Measurements from ENCODE around the gene OR10H3. TPM values are rescaled to one million over a fixed set of nuclear protein-coding genes. Genes with fewer than 3 reads are reported as not detected.
"Not testable (repeated sequence)": the region's sequence is repeated elsewhere in the genome, so short reads cannot be mapped to it uniquely, and the experiment has no call there.

Gene OR10H3
- total and polyA plus RNA-seq, 3 experiments from 2014 or later = not detected

DNA sequence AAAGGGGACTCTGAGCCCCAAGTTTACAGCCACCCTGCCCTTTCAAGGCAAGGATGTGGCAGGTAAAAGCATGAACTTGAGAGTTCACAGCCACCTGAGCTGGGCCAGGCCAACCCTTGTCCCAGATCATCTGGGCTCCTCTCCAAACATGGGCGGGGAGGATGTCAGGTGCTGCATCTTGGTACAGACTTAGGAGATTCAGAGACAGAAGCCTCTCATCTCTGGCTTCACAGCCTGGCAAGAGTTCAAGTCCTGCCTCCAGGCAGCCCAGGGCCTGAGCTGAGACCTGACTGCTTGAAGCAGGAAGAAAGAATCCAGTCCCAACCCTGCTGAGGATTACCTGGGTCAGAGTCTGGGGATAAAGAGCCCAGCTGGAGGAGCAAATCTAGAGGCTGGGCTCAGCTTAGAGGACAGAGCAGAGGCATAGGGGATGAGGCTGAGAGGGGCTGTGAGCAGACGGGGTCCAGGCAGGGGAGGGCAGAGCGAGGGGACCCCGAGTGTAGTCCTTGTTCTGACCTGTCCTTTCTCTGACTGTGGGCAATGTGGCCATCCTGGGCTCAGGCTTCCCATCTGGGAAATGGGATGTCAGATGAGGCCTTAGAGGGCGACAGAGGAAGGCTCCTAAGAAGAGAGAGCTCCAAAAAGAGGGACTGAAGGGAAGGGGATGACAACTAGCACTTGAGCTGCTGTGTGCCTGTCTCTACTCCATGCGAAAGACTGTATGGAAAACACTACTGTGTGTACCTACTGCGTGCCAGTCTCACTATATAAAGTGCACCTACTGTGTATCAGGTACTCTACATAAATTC lies 43.0 kb downstream of the OR10H3 start:
- no peaks in the 10 kb centered on the region for H3K4me1 ChIP-seq (ENCODE audit: insufficient read depth, low read length)
- peaks cover 0 to 7% (median 2%) of the 10 kb centered on the region in 3 donors for H3K4me1 Mint-ChIP-seq
- POLR2A ChIA-PET = no interaction called here
- H3K4me3 Mint-ChIP-seq = no peak overlapping the region
- H3K9me3 Mint-ChIP-seq = no peaks in the 10 kb centered on the region
- H3K27ac ChIP-seq (ENCODE audit: low read depth, low read length) = no peak overlapping the region
- no peaks in the 10 kb centered on the region for H3K9me3 ChIP-seq (ENCODE audit: low read length)
- H3K36me3 Mint-ChIP-seq = no peaks in the 10 kb centered on the region
- CTCF ChIA-PET = no interaction called here
- DNase-seq = no peak
- peaks cover under 1% of the 10 kb centered on the region for H3K27me3 ChIP-seq (ENCODE audit: insufficient read depth, low read length, poor library complexity, severe bottlenecking)
- H3K36me3 ChIP-seq (ENCODE audit: insufficient read depth, low read length) = no peaks in the 10 kb centered on the region
- peak overlapping the region in 5 of 8 donors; percentile 2 to 79 (median 56) for H3K27ac Mint-ChIP-seq
- H3K4me3 ChIP-seq (ENCODE audit: low read length) = no peak overlapping the region
- peaks cover 6 to 12% of the 10 kb centered on the region in 2 donors for H3K27me3 Mint-ChIP-seq

DNA sequence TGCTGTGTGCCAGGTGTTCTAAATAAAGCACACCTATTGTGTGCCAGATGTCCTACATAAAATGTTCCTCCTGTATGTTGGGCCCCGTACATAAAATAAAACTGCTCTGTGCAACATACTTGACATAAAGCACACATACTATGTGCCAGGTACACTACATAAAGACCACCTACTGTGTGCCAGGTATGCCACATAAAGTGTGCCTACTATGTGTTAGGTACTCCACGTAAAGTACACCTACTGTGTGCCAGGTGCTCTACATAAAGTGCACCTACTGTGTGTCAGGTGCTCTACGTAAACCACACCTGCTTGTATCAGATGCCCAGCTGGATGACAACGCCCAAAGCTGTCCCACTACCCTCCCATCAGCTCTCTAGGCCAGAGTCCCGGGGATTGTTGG lies 43.9 kb downstream of the OR10H3 start:
- Histone ChIP-seq H3K4me3 (ENCODE audit: low read length) (no peak overlapping the region), H3K27me3 (ENCODE audit: insufficient read depth, low read length, poor library complexity, severe bottlenecking) (no peaks in the 10 kb centered on the region), H3K27ac (ENCODE audit: low read depth, low read length) (no peak overlapping the region), H3K4me1 (ENCODE audit: insufficient read depth, low read length) (no peaks in the 10 kb centered on the region), H3K9me3 (ENCODE audit: low read length) (no peaks in the 10 kb centered on the region), H3K36me3 (ENCODE audit: insufficient read depth, low read length) (no peaks in the 10 kb centered on the region)
- no peaks in the 10 kb centered on the region for H3K9me3 Mint-ChIP-seq
- no peak overlapping the region for H3K4me3 Mint-ChIP-seq
- ChIA-PET CTCF (no interaction called here), POLR2A (no interaction called here)
- H3K4me1 Mint-ChIP-seq = peaks cover 0 to 7% (median 2%) of the 10 kb centered on the region in 3 donors
- H3K27me3 Mint-ChIP-seq = peaks cover 3 to 7% of the 10 kb centered on the region in 2 donors
- H3K27ac Mint-ChIP-seq = no peak overlapping the region
- no peaks in the 10 kb centered on the region for H3K36me3 Mint-ChIP-seq
- DNase-seq = no peak

DNA sequence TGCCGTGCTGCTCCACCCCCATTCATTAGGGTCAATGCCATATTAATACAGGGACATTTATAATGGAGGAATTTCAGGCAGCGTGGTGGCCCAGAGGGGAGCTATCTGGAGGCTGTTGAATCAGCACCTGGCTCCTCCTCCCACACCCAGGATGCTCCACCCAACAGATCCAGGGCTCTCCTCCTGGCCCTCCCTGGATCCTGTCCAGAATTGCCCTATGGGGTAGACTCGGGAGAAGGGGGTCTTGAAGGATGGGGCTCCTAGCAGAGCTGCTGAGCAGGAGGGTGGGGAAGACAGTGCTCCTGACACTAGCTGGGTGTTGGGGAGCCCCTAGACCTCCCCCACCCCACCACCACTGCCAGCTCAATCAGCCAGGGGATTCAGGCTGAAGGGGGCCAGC lies 44.4 kb downstream of the OR10H3 start:
- Histone ChIP-seq H3K36me3 (ENCODE audit: insufficient read depth, low read length) (no peaks in the 10 kb centered on the region), H3K27me3 (ENCODE audit: insufficient read depth, low read length, poor library complexity, severe bottlenecking) (no peaks in the 10 kb centered on the region), H3K27ac (ENCODE audit: low read depth, low read length) (no peak overlapping the region), H3K4me3 (ENCODE audit: low read length) (no peak overlapping the region), H3K4me1 (ENCODE audit: insufficient read depth, low read length) (no peaks in the 10 kb centered on the region), H3K9me3 (ENCODE audit: low read length) (no peaks in the 10 kb centered on the region)
- ChIA-PET POLR2A (no interaction called here), CTCF (no interaction called here)
- H3K27ac Mint-ChIP-seq = peak overlapping the region in 2 of 8 donors; percentile 44 to 58
- H3K27me3 Mint-ChIP-seq = peaks cover 4 to 7% of the 10 kb centered on the region in 2 donors
- no peaks in the 10 kb centered on the region for H3K9me3 Mint-ChIP-seq
- no peaks in the 10 kb centered on the region for H3K36me3 Mint-ChIP-seq
- no peak for DNase-seq
- no peak overlapping the region for H3K4me3 Mint-ChIP-seq
- peaks cover 0 to 7% (median 2%) of the 10 kb centered on the region in 3 donors for H3K4me1 Mint-ChIP-seq

DNA sequence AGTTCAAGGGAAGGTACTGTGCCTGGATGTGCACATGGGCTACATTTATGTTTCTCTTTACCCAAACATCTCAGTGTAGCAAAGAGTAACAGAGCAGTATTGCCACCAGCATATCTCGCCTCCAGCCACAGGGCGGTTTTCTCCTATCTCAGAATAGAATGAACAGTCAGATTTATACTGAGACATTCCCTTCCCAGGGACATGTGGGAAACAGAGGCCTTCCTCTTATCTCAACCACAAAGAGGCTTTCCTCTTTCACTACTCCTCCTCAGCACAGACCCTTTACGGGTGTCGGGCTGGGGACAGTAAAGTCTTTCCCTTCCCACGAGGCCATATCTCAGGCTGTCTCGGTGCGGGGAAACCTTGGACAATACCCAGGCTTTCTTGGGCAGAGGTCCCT lies 45.1 kb downstream of the OR10H3 start:
- H3K36me3 Mint-ChIP-seq; H3K27ac Mint-ChIP-seq; POLR2A ChIA-PET; DNase-seq; H3K4me3 ChIP-seq (ENCODE audit: low read length); H3K27me3 ChIP-seq (ENCODE audit: insufficient read depth, low read length, poor library complexity, severe bottlenecking); H3K27ac ChIP-seq (ENCODE audit: low read depth, low read length); H3K4me1 ChIP-seq (ENCODE audit: insufficient read depth, low read length); H3K9me3 ChIP-seq (ENCODE audit: low read length); H3K4me1 Mint-ChIP-seq; H3K4me3 Mint-ChIP-seq; H3K36me3 ChIP-seq (ENCODE audit: insufficient read depth, low read length); CTCF ChIA-PET; H3K9me3 Mint-ChIP-seq: not testable (repeated sequence)
- H3K27me3 Mint-ChIP-seq = peaks cover 8 to 13% of the 10 kb centered on the region in 2 donors

DNA sequence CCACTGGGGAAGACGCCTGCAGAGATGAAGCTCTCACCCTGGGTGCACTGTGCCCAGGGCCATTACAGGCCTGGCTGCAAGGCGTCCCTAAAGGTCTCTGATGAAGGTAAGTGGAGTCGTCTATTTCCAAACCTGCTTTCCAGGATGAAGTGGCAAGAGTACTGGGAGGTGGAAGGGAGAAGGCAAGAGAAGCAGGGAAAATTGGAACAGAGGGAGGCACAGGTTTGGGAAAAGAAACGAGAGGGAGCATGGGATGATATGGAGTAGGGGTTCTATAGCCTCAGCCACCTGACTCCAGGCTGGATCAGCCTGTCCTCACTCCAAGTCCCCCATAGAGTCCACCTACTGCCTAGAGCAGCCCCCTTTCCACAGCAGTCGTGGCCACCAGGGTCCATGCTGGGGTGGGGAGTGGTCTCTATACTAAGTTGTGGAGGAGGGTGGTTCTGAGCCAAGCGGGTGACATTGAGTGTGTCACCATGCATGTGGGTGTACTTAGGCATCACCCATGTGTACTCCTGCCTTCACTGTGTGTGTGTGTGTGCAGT lies 49.9 kb downstream of the OR10H3 start, which contains the start of gene OR10H5:
Gene OR10H5, plus strand, starts transcription at position 51 of the 545 bp plus-strand sequence. CDS start 6,388 bp downstream, outside the sequence.
- ChIA-PET POLR2A (no interaction called here), CTCF (no interaction called here)
- no peaks in the 10 kb centered on the region for H3K4me1 ChIP-seq (ENCODE audit: insufficient read depth, low read length)
- H3K27me3 Mint-ChIP-seq = peaks cover 10 to 42% of the 10 kb centered on the region in 2 donors
- H3K4me3 ChIP-seq (ENCODE audit: low read length) = no peak within 1 kb of the TSS
- H3K36me3 Mint-ChIP-seq = no peaks in the 10 kb centered on the region
- H3K9me3 Mint-ChIP-seq = no peaks in the 10 kb centered on the region
- H3K27me3 ChIP-seq (ENCODE audit: insufficient read depth, low read length, poor library complexity, severe bottlenecking) = no peaks in the 10 kb centered on the region
- peak within 1 kb of the TSS in 1 of 8 donors; percentile 9 for H3K27ac Mint-ChIP-seq
- H3K27ac ChIP-seq (ENCODE audit: low read depth, low read length) = no peak within 1 kb of the TSS
- no peaks in the 10 kb centered on the region for H3K36me3 ChIP-seq (ENCODE audit: insufficient read depth, low read length)
- no peaks in the 10 kb centered on the region for H3K9me3 ChIP-seq (ENCODE audit: low read length)
- no peak within 1 kb of the TSS for H3K4me3 Mint-ChIP-seq
- H3K4me1 Mint-ChIP-seq = no peaks in the 10 kb centered on the region
- no peak for DNase-seq

DNA sequence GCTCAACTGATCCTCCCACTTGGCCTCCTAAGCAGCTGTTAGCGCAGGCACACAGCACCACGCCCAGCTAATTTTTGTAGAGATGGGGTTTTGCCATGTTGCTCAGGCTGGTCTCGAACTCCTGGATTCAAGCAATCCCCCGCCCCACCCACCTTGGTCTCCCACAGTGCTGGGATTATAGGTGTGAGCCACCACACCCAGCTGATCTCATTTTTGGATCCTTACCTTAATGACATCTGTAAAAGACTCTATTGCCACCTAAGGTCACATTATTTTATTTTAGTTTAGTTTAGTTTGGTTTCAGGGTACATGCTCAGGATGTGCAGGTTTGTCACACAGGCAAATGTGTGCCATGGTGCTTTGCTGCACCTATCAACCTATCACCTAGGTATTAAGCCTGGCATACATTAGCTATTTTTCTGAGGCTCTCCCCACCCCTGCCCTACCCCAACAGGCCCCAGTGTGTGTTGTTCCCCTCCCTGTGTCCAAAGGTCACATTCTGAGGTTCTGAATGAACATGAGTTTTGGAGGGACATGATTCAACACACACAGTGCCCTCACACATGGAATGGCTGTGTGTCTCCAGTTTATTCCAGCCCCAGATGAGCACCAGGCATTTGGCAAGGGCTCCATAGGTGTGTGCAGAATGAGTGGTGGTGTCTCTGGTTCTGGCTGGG lies 50.9 kb downstream of the OR10H3 start:
- no peaks in the 10 kb centered on the region for H3K9me3 ChIP-seq (ENCODE audit: low read length)
- ChIA-PET POLR2A (no interaction called here), CTCF (no interaction called here)
- no peaks in the 10 kb centered on the region for H3K4me1 ChIP-seq (ENCODE audit: insufficient read depth, low read length)
- no peaks in the 10 kb centered on the region for H3K36me3 Mint-ChIP-seq
- H3K4me1 Mint-ChIP-seq = no peaks in the 10 kb centered on the region
- no peak overlapping the region for H3K4me3 Mint-ChIP-seq
- H3K4me3 ChIP-seq (ENCODE audit: low read length) = no peak overlapping the region
- no peaks in the 10 kb centered on the region for H3K9me3 Mint-ChIP-seq
- H3K27ac ChIP-seq (ENCODE audit: low read depth, low read length) = no peak overlapping the region
- H3K27ac Mint-ChIP-seq = peak overlapping the region in 1 of 8 donors; percentile 64
- no peak for DNase-seq
- no peaks in the 10 kb centered on the region for H3K27me3 ChIP-seq (ENCODE audit: insufficient read depth, low read length, poor library complexity, severe bottlenecking)
- H3K36me3 ChIP-seq (ENCODE audit: insufficient read depth, low read length) = no peaks in the 10 kb centered on the region
- H3K27me3 Mint-ChIP-seq = peaks cover 8 to 42% of the 10 kb centered on the region in 2 donors

DNA sequence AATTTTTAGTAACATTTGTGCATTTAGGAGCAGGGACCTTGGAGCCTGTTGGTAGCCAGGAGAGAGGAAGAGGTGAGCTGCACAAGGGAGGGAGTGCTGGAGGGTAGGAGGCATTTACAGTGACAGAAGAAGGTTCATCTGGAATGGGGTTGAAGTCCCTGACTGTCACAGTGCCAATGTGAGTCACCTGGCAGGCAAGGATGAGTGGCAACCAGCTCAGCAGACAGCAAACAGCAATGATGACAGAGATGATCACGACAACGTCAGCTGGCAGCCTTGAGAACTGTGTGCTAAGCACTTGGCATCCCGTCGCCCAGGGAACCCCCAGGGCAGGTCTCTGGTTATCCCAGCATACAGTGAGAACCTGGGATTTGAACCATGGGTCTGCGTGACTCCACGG lies 52.3 kb downstream of the OR10H3 start:
- H3K4me1 ChIP-seq (ENCODE audit: insufficient read depth, low read length) = no peaks in the 10 kb centered on the region
- no peaks in the 10 kb centered on the region for H3K27me3 ChIP-seq (ENCODE audit: insufficient read depth, low read length, poor library complexity, severe bottlenecking)
- no peak overlapping the region for H3K4me3 ChIP-seq (ENCODE audit: low read length)
- no peaks in the 10 kb centered on the region for H3K9me3 Mint-ChIP-seq
- H3K36me3 ChIP-seq (ENCODE audit: insufficient read depth, low read length) = no peaks in the 10 kb centered on the region
- H3K27ac Mint-ChIP-seq = no peak overlapping the region
- H3K27ac ChIP-seq (ENCODE audit: low read depth, low read length) = no peak overlapping the region
- H3K27me3 Mint-ChIP-seq = peaks cover 11 to 46% of the 10 kb centered on the region in 2 donors
- H3K4me3 Mint-ChIP-seq = no peak overlapping the region
- no peaks in the 10 kb centered on the region for H3K4me1 Mint-ChIP-seq
- no peaks in the 10 kb centered on the region for H3K9me3 ChIP-seq (ENCODE audit: low read length)
- no peak for DNase-seq
- no peaks in the 10 kb centered on the region for H3K36me3 Mint-ChIP-seq
- CTCF ChIA-PET = no interaction called here
- POLR2A ChIA-PET = no interaction called here
